Mucosa of descending colon (tissue), 3 donors: ENCODE measurements around the gene NDFIP2. TPM values are rescaled to one million over a fixed set of nuclear protein-coding genes. Genes with fewer than 3 reads are reported as not detected.

Experiments
- ATAC-seq: fragments of 200-7000 bp; cut with Tn5 transposase; one replicate; pipeline ENCODE4 v1.9.1; 2020; ENCODE audit warnings: mild to moderate bottlenecking, moderate library complexity
- DNase-seq, 3 donors: peaks; one replicate each; pipeline ENCODE4 v3.0.0-alpha.2; 2020
- H3K36me3 ChIP-seq: fragments of 200-600 bp; one replicate; pipeline ENCODE4 v1.8.0; 2021; ENCODE audit warnings: low read depth, mild to moderate bottlenecking
- H3K4me1 ChIP-seq: fragments of 200-600 bp; one replicate; pipeline ENCODE4 v1.8.0; 2021; ENCODE audit warnings: low read depth, mild to moderate bottlenecking
- H3K4me3 ChIP-seq: fragments of 200-600 bp; one replicate; pipeline ENCODE4 v1.8.0; 2021; ENCODE audit warnings: mild to moderate bottlenecking
- H3K9me3 ChIP-seq: fragments of 200-600 bp; one replicate; pipeline ENCODE4 v1.8.0; 2021; ENCODE audit warnings: mild to moderate bottlenecking
- CTCF ChIP-seq: fragments of 200-600 bp; IDR thresholded peaks from one replicate; pipeline ENCODE4 v1.8.0; 2022; ENCODE audit warnings: antibody characterized with exemption, mild to moderate bottlenecking
- intact Hi-C, 2 donors: fragments of 100-400 bp; cut with DNase I in 1 of 2; cut with micrococcal nuclease in 1 of 2; formaldehyde crosslinking; loops; one replicate each; pipeline versions ENCODE4 v1.11.0 to v1.11.1; 2022; cut with DNase I, micrococcal nuclease
- total RNA-seq, 3 donors: library from RNA; stranded (reverse); fragmentation: NEBNext Ultra II Directional in 2 of 3; extraction: Animal tissue kit (Norgen Biotek cat#: 25700) in 2 of 3; gene quantifications; one replicate each; pipeline versions ENCODE4 v1.2.1 to v1.2.4, GENCODE V29; 2021 to 2023
- donor health status: DM: no; HTN: no; CAD: no; lungs with moderate emphysema.
- donor health status: DM: no; HTN: no; CAD: no.
- donor health status: DM: no; HTN: yes; CAD: no.

The NDFIP2 gene
- total RNA-seq, 3 donors from 2014 or later = 64.9 to 141 (median 136) TPM

GRCh38 chr13:79477968-79478367 lies 3.0 kb upstream of the NDFIP2 start:
- H3K36me3 ChIP-seq = no peaks in the 10 kb centered on the region
- DNase-seq = no peak
- no peak for TF ChIP-seq CTCF

DNA sequence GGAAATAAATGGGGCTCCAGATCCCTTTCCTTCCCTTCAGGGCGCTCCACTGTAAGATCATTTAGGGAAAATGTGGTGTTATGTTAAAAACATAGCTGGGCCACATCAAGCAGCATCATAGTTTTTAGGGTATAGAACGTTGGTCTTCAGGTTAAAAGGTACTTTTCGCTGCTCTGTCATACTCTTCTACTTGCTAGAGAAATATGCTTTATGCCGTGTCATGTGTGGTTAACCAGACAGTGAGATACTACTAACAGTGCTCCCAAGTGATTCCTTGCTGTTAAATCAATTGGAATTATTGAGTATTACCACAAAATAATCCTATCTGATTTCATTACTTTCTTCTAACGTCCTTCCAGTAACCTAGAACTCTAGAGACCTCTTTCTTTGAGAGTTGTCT lies 1.1 kb upstream of the NDFIP2 start:
- H3K4me1 ChIP-seq = peaks cover 28% of the 10 kb centered on the region
- no peaks in the 10 kb centered on the region for H3K9me3 ChIP-seq
- no peak for TF ChIP-seq CTCF
- ATAC-seq (no peak), DNase-seq (no peak)
- intact Hi-C loops = no loop called here
- H3K36me3 ChIP-seq = no peaks in the 10 kb centered on the region
- no peak overlapping the region for H3K4me3 ChIP-seq

More at GRCh38 chr13:79477968-79478367, 3.0 kb upstream of the NDFIP2 start:
- ATAC-seq = no peak
- H3K4me1 ChIP-seq = peaks cover 9% of the 10 kb centered on the region
- H3K9me3 ChIP-seq = no peaks in the 10 kb centered on the region
- intact Hi-C loops = no loop called here
- no peak overlapping the region for H3K4me3 ChIP-seq

DNA sequence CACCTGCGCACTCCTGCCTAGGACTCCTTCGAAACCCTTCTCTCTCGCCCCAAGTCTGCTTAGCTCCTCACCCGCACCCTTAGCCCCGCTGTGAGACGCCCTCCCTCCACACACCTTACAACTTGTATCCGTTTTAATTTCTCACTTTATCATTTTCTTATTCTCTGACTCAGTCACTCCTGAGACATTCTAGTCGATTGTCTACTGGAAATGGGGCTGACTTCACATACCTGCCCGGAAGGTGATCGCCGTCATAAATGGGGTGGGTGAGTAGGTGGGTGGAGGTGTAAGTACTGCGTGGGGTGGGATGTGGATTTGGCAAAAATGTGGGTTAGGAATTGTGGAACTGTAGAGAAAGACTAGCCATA lies 714 bp downstream of the NDFIP2 start:
- Histone ChIP-seq H3K4me3 (peak overlapping the region; percentile 80), H3K4me1 (peaks cover 42% of the 10 kb centered on the region), H3K9me3 (no peaks in the 10 kb centered on the region), H3K36me3 (no peaks in the 10 kb centered on the region)
- intact Hi-C loops = no loop called here
- DNase-seq (peak in 2 of 3 donors; percentile 44 to 55), ATAC-seq (peak; percentile 34)
- TF ChIP-seq CTCF = no peak

DNA sequence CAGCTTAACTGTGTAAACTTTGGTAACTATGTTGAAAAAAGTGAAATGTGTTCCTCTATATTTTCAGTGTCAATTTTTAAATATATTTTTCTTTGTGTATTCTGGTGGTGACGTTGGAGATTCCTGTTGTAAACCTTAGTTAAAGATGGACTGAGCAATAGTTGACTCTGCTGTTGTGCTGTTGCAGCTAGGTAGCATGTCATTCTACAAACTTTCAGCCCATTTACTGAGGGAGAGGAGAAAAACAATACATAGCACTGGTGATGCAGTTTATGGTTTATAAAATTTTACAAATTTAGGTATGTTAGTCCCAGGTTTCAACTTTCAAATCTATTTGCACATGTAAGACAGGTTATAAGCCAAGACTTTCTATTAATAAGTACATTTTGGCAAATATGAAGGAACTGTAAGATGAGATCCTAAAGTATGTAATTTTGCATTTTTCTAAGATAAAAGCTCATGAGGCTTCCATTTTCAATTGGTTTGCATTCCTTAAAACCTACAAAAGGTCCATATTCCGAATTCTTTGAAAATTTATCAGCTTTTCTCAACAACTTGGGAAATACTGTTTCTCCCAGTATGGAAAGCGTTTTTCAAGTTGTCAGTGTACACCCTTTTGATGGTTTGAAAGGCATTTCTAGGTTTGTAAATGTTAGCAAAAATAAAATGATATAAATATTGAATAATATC lies 1.5 kb downstream of the NDFIP2 start:
- ATAC-seq (no peak), DNase-seq (no peak)
- Histone ChIP-seq H3K36me3 (no peaks in the 10 kb centered on the region), H3K9me3 (no peaks in the 10 kb centered on the region), H3K4me3 (peak overlapping the region; percentile 80), H3K4me1 (peaks cover 42% of the 10 kb centered on the region)
- intact Hi-C loops = no loop called here
- TF ChIP-seq CTCF = no peak

- no peak for TF ChIP-seq CTCF
- no peak for DNase-seq
- intact Hi-C loops = no loop called here
- Histone ChIP-seq H3K4me3 (no peak overlapping the region), H3K36me3 (no peaks in the 10 kb centered on the region), H3K4me1 (peaks cover 42% of the 10 kb centered on the region), H3K9me3 (no peaks in the 10 kb centered on the region)
- no peak for ATAC-seq
Measured at GRCh38 chr13:79483086-79483706, 2.2 kb downstream of the NDFIP2 start.
